CD14-positive monocyte (primary cell): ENCODE results near the gene TMEM247. TPM values are rescaled to one million over a fixed set of nuclear protein-coding genes. Genes with fewer than 3 reads are reported as not detected.

ENCODE experiments used
- DNase-seq, 3 donors: peaks; one replicate each; pipeline ENCODE4 v3.0.0-alpha.2; 2011 to 2022
- H2AFZ ChIP-seq: 2 replicates; pipeline ENCODE4 v1.6.0; 2012; ENCODE audit warnings: mild to moderate bottlenecking, low read depth, low read length, inconsistent platforms; ENCODE audit not compliant: insufficient read depth, poor library complexity, severe bottlenecking
- H3K27ac ChIP-seq, 2 donors: 1 replicate in 1 of 2; 2 replicates in 1 of 2; pipeline ENCODE4 v1.5.1; 2012 to 2013; ENCODE audit warnings: low read length in 2 of 2, control low read depth in 1 of 2, inconsistent platforms in 1 of 2, low read depth in 1 of 2, mild to moderate bottlenecking in 1 of 2
- H3K27me3 ChIP-seq, 2 donors: one replicate each; pipeline versions ENCODE4 v1.6.0 to v1.6.1; 2011 to 2013; ENCODE audit warnings: low read length in 2 of 2; ENCODE audit not compliant: control insufficient read depth in 2 of 2, insufficient read depth in 2 of 2
- H3K36me3 ChIP-seq, 2 donors: replicated peaks in 1 of 2; 1 replicate in 1 of 2; 2 replicates in 1 of 2; pipeline versions ENCODE4 v1.5.1 to v1.6.1; 2012 to 2013; ENCODE audit warnings: low read length in 2 of 2, control low read depth in 1 of 2, inconsistent platforms in 1 of 2, mild to moderate bottlenecking in 1 of 2; ENCODE audit not compliant: insufficient read depth in 2 of 2, control insufficient read depth in 1 of 2
- H3K4me1 ChIP-seq, 2 donors: 1 replicate in 1 of 2; 2 replicates in 1 of 2; pipeline versions ENCODE4 v1.5.1 to v1.6.1; 2012 to 2013; ENCODE audit warnings: low read length in 2 of 2, control low read depth in 1 of 2, inconsistent platforms in 1 of 2, mild to moderate bottlenecking in 1 of 2, moderate library complexity in 1 of 2; ENCODE audit not compliant: insufficient read depth in 2 of 2, control insufficient read depth in 1 of 2
- H3K4me2 ChIP-seq: replicated peaks from 2 replicates; pipeline ENCODE3; 2012; ENCODE audit warnings: low read length, moderate library complexity, mild to moderate bottlenecking; ENCODE audit not compliant: poor library complexity, severe bottlenecking; ENCODE audit errors: extremely low read depth
- H3K4me3 ChIP-seq, 3 experiments: fragments of 200-600 bp in 1 of 3; sonication (generic) in 1 of 3; replicated peaks in 1 of 3; 1 replicate in 2 of 3; 2 replicates in 1 of 3; pipeline ENCODE4 v1.5.1; 2011 to 2013; ENCODE audit warnings: low read length in 3 of 3, mild to moderate bottlenecking in 3 of 3, control low read depth in 2 of 3, low read depth in 2 of 3, inconsistent platforms in 1 of 3, moderate library complexity in 1 of 3
- H3K79me2 ChIP-seq: 2 replicates; pipeline ENCODE4 v1.6.0; 2012; ENCODE audit warnings: mild to moderate bottlenecking, control low read depth, inconsistent platforms, low read length, moderate library complexity; ENCODE audit not compliant: insufficient read depth
- H3K9ac ChIP-seq: 2 replicates; pipeline ENCODE4 v1.6.0; 2017; ENCODE audit warnings: low read length, mild to moderate bottlenecking; ENCODE audit not compliant: insufficient read depth, poor library complexity, severe bottlenecking
- H3K9me3 ChIP-seq, 2 donors: replicated peaks in 1 of 2; 1 replicate in 1 of 2; 2 replicates in 1 of 2; pipeline versions ENCODE4 v1.5.1 to v1.6.1; 2012 to 2013; ENCODE audit warnings: low read length in 2 of 2, control low read depth in 1 of 2; ENCODE audit not compliant: control insufficient read depth in 1 of 2, insufficient read depth in 1 of 2
- H4K20me1 ChIP-seq: 2 replicates; pipeline ENCODE4 v1.6.0; 2012; ENCODE audit warnings: mild to moderate bottlenecking, low read length, control low read depth, moderate library complexity; ENCODE audit not compliant: insufficient read depth
- H3K27ac Mint-ChIP-seq, 7 donors: one replicate each; pipeline ENCODE4 v1.8.0; 2020; ENCODE audit warnings: mild to moderate bottlenecking in 7 of 7, mixed read lengths in 7 of 7, moderate library complexity in 6 of 7, inconsistent platforms in 2 of 7
- H3K27me3 Mint-ChIP-seq, 3 donors: one replicate each; pipeline ENCODE4 v1.8.0; 2021 to 2022; ENCODE audit warnings: low read depth in 3 of 3, mild to moderate bottlenecking in 3 of 3, mixed read lengths in 3 of 3, moderate library complexity in 3 of 3, inconsistent platforms in 1 of 3
- H3K36me3 Mint-ChIP-seq, 2 donors: one replicate each; pipeline ENCODE4 v1.8.0; 2020; ENCODE audit warnings: mixed read lengths in 2 of 2, inconsistent platforms in 1 of 2, mild to moderate bottlenecking in 1 of 2
- H3K4me1 Mint-ChIP-seq: one replicate; pipeline ENCODE4 v1.8.0; 2020; ENCODE audit warnings: mild to moderate bottlenecking, mixed read lengths
- H3K4me3 Mint-ChIP-seq, 2 donors: one replicate each; pipeline ENCODE4 v1.8.0; 2020; ENCODE audit warnings: mild to moderate bottlenecking in 2 of 2, mixed read lengths in 2 of 2, moderate library complexity in 1 of 2
- H3K9me3 Mint-ChIP-seq, 7 donors: one replicate each; pipeline ENCODE4 v1.8.0; 2020 to 2022; ENCODE audit warnings: mixed read lengths in 7 of 7, mild to moderate bottlenecking in 6 of 7, moderate library complexity in 6 of 7, inconsistent platforms in 2 of 7
- WGBS: methylation state at CpG from one replicate; pipeline ENCODE4 v1.1.5; 2013; ENCODE audit warnings: missing lambda C conversion rate; ENCODE audit not compliant: insufficient coverage; 5-methylcytosine and 5-hydroxymethylcytosine counted together
- intact Hi-C, 2 donors: fragments of 100-400 bp; cut with micrococcal nuclease; formaldehyde crosslinking; loops; one replicate each; pipeline versions ENCODE4 v1.15.0 to v1.15.1; 2023
- polyA plus RNA-seq, 3 donors: library from polyadenylated mRNA; depleted of rRNA in 1 of 3; unstranded in 2 of 3; stranded (reverse) in 1 of 3; fragments of 300-500 nt in 2 of 3; fragments of >200 nt in 1 of 3; fragmentation: Illumina TruSeq in 2 of 3; gene quantifications; 1 replicate in 2 of 3; 2 replicates in 1 of 3; pipeline ENCODE4 v1.2.3, GENCODE V29; 2012 to 2021
- TF ChIP-seq, protein P1 (sequence below): fragments of 200-600 bp; IDR thresholded peaks from one replicate; pipeline ENCODE4 v1.8.0; 2022; ENCODE audit warnings: antibody characterized with exemption, mild to moderate bottlenecking

Gene TMEM247
- polyA plus RNA-seq, 3 donors = not detected

DNA sequence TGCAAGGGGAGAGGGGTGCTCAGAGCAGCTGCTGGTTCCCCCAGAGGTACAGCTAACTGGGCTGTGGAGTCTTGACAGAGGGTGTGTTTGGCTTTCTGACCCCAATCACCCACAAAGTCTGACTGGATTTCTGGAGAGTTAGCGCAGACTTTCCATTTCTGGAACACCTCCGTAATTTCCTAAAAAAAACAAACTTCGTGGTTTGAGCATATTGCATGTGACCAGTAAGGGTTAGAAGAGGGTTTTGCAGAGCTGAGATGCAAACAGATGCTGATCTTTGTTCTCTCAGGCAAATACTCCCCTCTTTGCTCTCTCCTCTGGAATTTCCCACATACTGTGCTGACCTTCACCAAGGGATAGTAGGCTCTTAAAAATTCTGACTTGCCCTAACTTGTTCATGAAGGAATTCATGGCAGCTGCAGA, 44.5 kb upstream of the TMEM247 start:
- Histone ChIP-seq H3K4me2 (no peak overlapping the region), H3K27ac (no peak overlapping the region), H3K36me3 (no peaks in the 10 kb centered on the region), H4K20me1 (no peaks in the 10 kb centered on the region), H3K9ac (no peak overlapping the region), H3K4me1 (no peaks in the 10 kb centered on the region), H3K27me3 (no peaks in the 10 kb centered on the region), H2AFZ (no peak overlapping the region), H3K79me2 (no peaks in the 10 kb centered on the region), H3K9me3 (no peaks in the 10 kb centered on the region), H3K4me3 (no peak overlapping the region)
- Mint-ChIP-seq H3K27ac (no peak overlapping the region), H3K9me3 (peaks cover 0 to 2% (median 0%) of the 10 kb centered on the region in 7 donors), H3K4me3 (no peak overlapping the region), H3K27me3 (peaks cover 0 to 3% (median 1%) of the 10 kb centered on the region in 3 donors), H3K36me3 (no peaks in the 10 kb centered on the region), H3K4me1 (peaks cover 11% of the 10 kb centered on the region)
- no peak for DNase-seq
- no CpG with 5 or more reads among the region's 3 CpGs for WGBS
- TF ChIP-seq, protein P1, sequence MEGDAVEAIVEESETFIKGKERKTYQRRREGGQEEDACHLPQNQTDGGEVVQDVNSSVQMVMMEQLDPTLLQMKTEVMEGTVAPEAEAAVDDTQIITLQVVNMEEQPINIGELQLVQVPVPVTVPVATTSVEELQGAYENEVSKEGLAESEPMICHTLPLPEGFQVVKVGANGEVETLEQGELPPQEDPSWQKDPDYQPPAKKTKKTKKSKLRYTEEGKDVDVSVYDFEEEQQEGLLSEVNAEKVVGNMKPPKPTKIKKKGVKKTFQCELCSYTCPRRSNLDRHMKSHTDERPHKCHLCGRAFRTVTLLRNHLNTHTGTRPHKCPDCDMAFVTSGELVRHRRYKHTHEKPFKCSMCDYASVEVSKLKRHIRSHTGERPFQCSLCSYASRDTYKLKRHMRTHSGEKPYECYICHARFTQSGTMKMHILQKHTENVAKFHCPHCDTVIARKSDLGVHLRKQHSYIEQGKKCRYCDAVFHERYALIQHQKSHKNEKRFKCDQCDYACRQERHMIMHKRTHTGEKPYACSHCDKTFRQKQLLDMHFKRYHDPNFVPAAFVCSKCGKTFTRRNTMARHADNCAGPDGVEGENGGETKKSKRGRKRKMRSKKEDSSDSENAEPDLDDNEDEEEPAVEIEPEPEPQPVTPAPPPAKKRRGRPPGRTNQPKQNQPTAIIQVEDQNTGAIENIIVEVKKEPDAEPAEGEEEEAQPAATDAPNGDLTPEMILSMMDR = no peak
- intact Hi-C loops = no loop called here

DNA sequence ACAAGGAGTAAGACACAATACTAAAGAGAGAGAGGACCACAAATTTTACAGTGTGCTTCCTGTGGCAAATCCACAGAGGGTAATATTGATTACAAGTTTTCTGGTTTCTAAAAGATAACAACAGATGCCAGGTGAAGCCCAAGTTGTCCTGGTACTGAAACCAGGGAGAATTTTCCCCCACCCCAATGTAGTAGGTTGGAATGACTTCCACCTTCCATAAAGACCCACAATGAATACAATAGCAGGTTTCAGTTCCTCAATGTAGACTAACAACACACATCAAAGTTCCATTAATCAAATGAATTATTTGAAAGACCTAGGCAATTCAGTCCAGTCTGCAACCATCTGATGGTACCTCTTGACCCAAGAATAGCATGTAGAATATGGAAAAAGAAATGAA, 44.0 kb upstream of the TMEM247 start:
- Histone ChIP-seq H3K4me3 (no peak overlapping the region), H3K9ac (no peak overlapping the region), H3K9me3 (no peaks in the 10 kb centered on the region), H2AFZ (no peak overlapping the region), H3K79me2 (no peaks in the 10 kb centered on the region), H3K27me3 (no peaks in the 10 kb centered on the region), H3K4me2 (no peak overlapping the region), H4K20me1 (no peaks in the 10 kb centered on the region), H3K27ac (no peak overlapping the region), H3K36me3 (no peaks in the 10 kb centered on the region), H3K4me1 (no peaks in the 10 kb centered on the region)
- H3K36me3 Mint-ChIP-seq = no peaks in the 10 kb centered on the region
- no peak overlapping the region for H3K27ac Mint-ChIP-seq
- DNase-seq = no peak
- peaks cover 0 to 2% (median 0%) of the 10 kb centered on the region in 7 donors for H3K9me3 Mint-ChIP-seq
- peaks cover 11% of the 10 kb centered on the region for H3K4me1 Mint-ChIP-seq
- peaks cover 0 to 3% (median 1%) of the 10 kb centered on the region in 3 donors for H3K27me3 Mint-ChIP-seq
- intact Hi-C loops = no loop called here
- no peak overlapping the region for H3K4me3 Mint-ChIP-seq
- TF ChIP-seq, protein P1 = no peak
